ENCODE measurements around the gene NCOA3. TPM values are rescaled to one million over a fixed set of nuclear protein-coding genes. Genes with fewer than 3 reads are reported as not detected.
A peak's percentile ranks its signal among the peaks of the same experiment; 100 is the strongest.

Gene NCOA3
- total RNA-seq, 2 experiments from 2014 or later, result 59.9 to 65.4 TPM

DNA sequence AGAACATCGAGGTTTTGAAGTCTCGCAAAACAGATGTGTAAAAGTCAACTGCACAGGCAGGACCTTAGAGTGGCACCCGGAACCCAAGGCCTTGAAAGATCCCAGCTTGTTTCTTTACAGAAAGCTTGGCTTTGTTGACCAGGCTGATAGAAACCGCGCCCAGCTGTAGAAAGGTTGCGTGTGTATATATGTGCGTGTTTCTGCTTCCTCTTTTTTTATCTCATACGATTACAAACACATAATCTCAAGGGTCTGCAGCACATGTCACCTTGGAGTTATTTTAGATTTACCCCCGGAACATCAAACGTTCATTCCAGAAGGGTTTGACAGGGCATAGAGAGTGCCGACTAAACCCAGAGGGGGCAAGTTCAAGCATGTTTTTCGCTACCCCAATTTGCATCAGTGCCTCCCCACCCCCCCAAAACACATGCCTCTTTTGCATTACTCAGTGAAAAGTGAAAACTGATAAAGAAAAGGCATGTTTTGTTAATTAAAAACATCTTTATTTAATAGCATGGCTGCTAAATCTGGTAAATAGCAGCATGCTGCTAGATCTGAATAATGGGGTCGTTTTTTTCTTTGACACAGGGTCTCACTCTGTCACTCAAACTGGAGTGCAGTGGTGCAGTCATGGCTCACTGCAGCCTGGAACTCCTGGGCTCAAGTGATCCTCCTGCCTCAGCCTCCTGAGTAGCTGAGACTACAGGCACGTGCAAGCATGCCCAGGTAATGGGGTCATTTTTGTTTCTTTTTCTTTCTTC lies 33.2 kb upstream of the NCOA3 start:
- no peaks in the 10 kb centered on the region for H3K4me1 ChIP-seq (ENCODE audit: insufficient read depth, low read length)
- intact Hi-C loops (cut with DNase I, micrococcal nuclease), result no loop called here
- Mint-ChIP-seq H3K27ac (no peak overlapping the region), H3K4me3 (no peak overlapping the region), H3K27me3 (no peaks in the 10 kb centered on the region), H3K4me1 (ENCODE audit: low read depth) (no peaks in the 10 kb centered on the region), H3K36me3 (ENCODE audit: low read depth) (no peaks in the 10 kb centered on the region), H3K9me3 (no peaks in the 10 kb centered on the region)
- POLR2A ChIA-PET, result no interaction called here
- no peaks in the 10 kb centered on the region for H3K36me3 ChIP-seq (ENCODE audit: insufficient read depth, low read length)
- DNase-seq (peak in 1 of 14 experiments; percentile 13), ATAC-seq (ENCODE audit: poor library complexity) (no peak)
- no peaks in the 10 kb centered on the region for H3K27me3 ChIP-seq (ENCODE audit: control insufficient read depth in 1 of 2, insufficient read depth in 2 of 2, low read length in 2 of 2)
- no peak overlapping the region for H3K4me3 ChIP-seq (ENCODE audit: low read length)
- H3K27ac ChIP-seq (ENCODE audit: low read depth in 1 of 2, low read length in 2 of 2), result no peak overlapping the region
- TF ChIP-seq, protein P1, sequence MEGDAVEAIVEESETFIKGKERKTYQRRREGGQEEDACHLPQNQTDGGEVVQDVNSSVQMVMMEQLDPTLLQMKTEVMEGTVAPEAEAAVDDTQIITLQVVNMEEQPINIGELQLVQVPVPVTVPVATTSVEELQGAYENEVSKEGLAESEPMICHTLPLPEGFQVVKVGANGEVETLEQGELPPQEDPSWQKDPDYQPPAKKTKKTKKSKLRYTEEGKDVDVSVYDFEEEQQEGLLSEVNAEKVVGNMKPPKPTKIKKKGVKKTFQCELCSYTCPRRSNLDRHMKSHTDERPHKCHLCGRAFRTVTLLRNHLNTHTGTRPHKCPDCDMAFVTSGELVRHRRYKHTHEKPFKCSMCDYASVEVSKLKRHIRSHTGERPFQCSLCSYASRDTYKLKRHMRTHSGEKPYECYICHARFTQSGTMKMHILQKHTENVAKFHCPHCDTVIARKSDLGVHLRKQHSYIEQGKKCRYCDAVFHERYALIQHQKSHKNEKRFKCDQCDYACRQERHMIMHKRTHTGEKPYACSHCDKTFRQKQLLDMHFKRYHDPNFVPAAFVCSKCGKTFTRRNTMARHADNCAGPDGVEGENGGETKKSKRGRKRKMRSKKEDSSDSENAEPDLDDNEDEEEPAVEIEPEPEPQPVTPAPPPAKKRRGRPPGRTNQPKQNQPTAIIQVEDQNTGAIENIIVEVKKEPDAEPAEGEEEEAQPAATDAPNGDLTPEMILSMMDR (IDR thresholded peaks at IDR 0.05), result no peak
- H3K9me3 ChIP-seq (ENCODE audit: control insufficient read depth in 1 of 2, insufficient read depth in 1 of 2, low read length in 2 of 2), result no peaks in the 10 kb centered on the region
- CTCF ChIA-PET, result no interaction called here

DNA sequence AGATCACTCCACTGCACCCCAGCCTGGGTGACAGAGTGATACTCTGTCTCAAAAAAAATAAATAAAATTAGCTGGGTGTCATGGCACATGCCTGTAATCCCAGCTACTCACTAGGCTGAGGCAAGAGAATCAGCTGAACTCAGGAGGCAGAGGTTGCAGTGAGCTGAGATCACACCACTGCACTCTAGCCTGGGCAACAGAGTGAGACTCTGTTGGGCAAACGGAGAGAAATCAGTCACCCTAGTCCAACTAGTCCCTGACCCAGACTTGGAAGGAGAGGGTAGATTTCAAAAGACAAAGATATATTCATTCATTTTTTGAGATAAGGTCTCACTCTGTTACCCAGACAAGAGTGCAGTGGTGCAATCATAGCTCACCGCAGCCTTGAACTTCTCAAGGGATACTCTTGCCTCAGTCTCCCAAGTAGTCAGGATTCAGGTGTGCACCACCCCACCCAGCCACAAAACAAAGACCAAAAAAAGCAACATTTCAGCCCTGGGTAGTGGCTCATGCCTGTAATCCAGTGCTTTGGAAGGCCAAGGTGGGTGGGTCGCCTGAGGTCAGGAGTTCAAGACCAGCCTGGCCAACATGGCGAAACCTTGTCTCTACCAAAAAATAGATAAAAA lies 26.2 kb upstream of the NCOA3 start:
- no peak overlapping the region for H3K4me3 Mint-ChIP-seq
- no peaks in the 10 kb centered on the region for H3K9me3 ChIP-seq (ENCODE audit: control insufficient read depth in 1 of 2, insufficient read depth in 1 of 2, low read length in 2 of 2)
- ChIA-PET CTCF (no interaction called here), POLR2A (no interaction called here)
- no peaks in the 10 kb centered on the region for H3K36me3 Mint-ChIP-seq (ENCODE audit: low read depth)
- H3K27ac Mint-ChIP-seq, result no peak overlapping the region
- no peaks in the 10 kb centered on the region for H3K4me1 ChIP-seq (ENCODE audit: insufficient read depth, low read length)
- no peaks in the 10 kb centered on the region for H3K36me3 ChIP-seq (ENCODE audit: insufficient read depth, low read length)
- H3K4me3 ChIP-seq (ENCODE audit: low read length), result no peak overlapping the region
- TF ChIP-seq, protein P1 (IDR thresholded peaks at IDR 0.05), result no peak
- no peaks in the 10 kb centered on the region for H3K9me3 Mint-ChIP-seq
- no peaks in the 10 kb centered on the region for H3K27me3 ChIP-seq (ENCODE audit: control insufficient read depth in 1 of 2, insufficient read depth in 2 of 2, low read length in 2 of 2)
- no peaks in the 10 kb centered on the region for H3K27me3 Mint-ChIP-seq
- intact Hi-C loops (cut with DNase I, micrococcal nuclease), result loop anchor here in 1 of 2 experiments (5.0 kb wide), 1 partner anchor 42 kb away; no protein-coding TSS in a partner anchor
- ATAC-seq (ENCODE audit: poor library complexity), result no peak
- H3K4me1 Mint-ChIP-seq (ENCODE audit: low read depth), result no peaks in the 10 kb centered on the region
- H3K27ac ChIP-seq (ENCODE audit: low read depth in 1 of 2, low read length in 2 of 2), result no peak overlapping the region
- DNase-seq, result no peak

DNA sequence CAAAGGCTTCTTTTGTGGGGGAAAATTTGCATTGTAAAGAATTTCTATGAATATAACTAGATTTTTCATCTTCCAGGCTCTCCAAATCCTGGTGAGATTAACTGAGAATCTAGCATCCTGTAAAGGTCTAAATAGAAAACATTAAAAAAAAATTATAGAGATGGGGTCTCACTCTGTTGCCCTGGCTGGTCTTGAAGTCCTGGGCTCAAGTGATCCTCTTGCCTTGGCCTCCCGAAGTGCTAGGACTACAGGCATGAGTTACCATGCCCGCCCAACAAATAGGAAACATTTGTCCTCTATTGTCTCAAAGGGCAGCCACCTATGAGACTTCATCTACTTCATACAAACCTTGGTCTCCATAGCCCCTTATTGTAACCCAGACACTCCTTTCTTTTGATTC lies 25.2 kb upstream of the NCOA3 start:
- Histone ChIP-seq H3K36me3 (ENCODE audit: insufficient read depth, low read length) (no peaks in the 10 kb centered on the region), H3K27ac (ENCODE audit: low read depth in 1 of 2, low read length in 2 of 2) (no peak overlapping the region), H3K4me3 (ENCODE audit: low read length) (no peak overlapping the region), H3K9me3 (ENCODE audit: control insufficient read depth in 1 of 2, insufficient read depth in 1 of 2, low read length in 2 of 2) (no peaks in the 10 kb centered on the region), H3K4me1 (ENCODE audit: insufficient read depth, low read length) (no peaks in the 10 kb centered on the region), H3K27me3 (ENCODE audit: control insufficient read depth in 1 of 2, insufficient read depth in 2 of 2, low read length in 2 of 2) (no peaks in the 10 kb centered on the region)
- Mint-ChIP-seq H3K27ac (no peak overlapping the region), H3K4me3 (no peak overlapping the region), H3K4me1 (ENCODE audit: low read depth) (no peaks in the 10 kb centered on the region), H3K36me3 (ENCODE audit: low read depth) (no peaks in the 10 kb centered on the region), H3K27me3 (no peaks in the 10 kb centered on the region), H3K9me3 (no peaks in the 10 kb centered on the region)
- ChIA-PET POLR2A (no interaction called here), CTCF (no interaction called here)
- intact Hi-C loops (cut with DNase I, micrococcal nuclease), result loop anchor here in 1 of 2 experiments (5.0 kb wide), 1 partner anchor 41 kb away; no protein-coding TSS in a partner anchor
- DNase-seq (no peak), ATAC-seq (ENCODE audit: poor library complexity) (no peak)
- TF ChIP-seq, protein P1 (IDR thresholded peaks at IDR 0.05), result no peak

Measured in CD4-positive, alpha-beta T cell (primary cell).